Smooth muscle cell of the brain vasculature (primary cell): ENCODE results near the gene FGF1.

ENCODE experiments used
- DNase-seq: peaks from one replicate; pipeline ENCODE4 v3.0.0-alpha.2; 2012; ENCODE audit warnings: low read depth, low spot score

Gene FGF1

GRCh38 chr5:142697356-142698255 is 11.7 kb upstream of the FGF1 start:
- DNase-seq = no peak

- no peak for DNase-seq
These were observed 10.5 kb upstream of the FGF1 start for GRCh38 chr5:142696379-142696778.

GRCh38 chr5:142694092-142694856 is 8.4 kb upstream of the FGF1 start:
- DNase-seq = no peak

- no peak for DNase-seq
These were observed 6.5 kb upstream of the FGF1 start for GRCh38 chr5:142692321-142692894.

GRCh38 chr5:142690667-142691066 is 4.8 kb upstream of the FGF1 start:
- no peak for DNase-seq

GRCh38 chr5:142689081-142689480 is 3.2 kb upstream of the FGF1 start:
- DNase-seq = no peak

GRCh38 chr5:142688281-142688989 is 2.5 kb upstream of the FGF1 start:
- DNase-seq = no peak

- no peak for DNase-seq
These were observed 1.1 kb upstream of the FGF1 start for GRCh38 chr5:142686968-142687367.

GRCh38 chr5:142686210-142686734 is 382 bp upstream of the FGF1 start:
- DNase-seq = no peak

GRCh38 chr5:142684508-142685041 is 1.3 kb downstream of the FGF1 start:
- DNase-seq = no peak

- DNase-seq = no peak
These were observed 1.9 kb downstream of the FGF1 start for GRCh38 chr5:142683881-142684505.

- no peak for DNase-seq
These were observed 2.8 kb downstream of the FGF1 start for GRCh38 chr5:142683116-142683515.

- DNase-seq = no peak
These were observed 5.2 kb downstream of the FGF1 start for GRCh38 chr5:142680605-142681259.

- DNase-seq = no peak
These were observed 6.1 kb downstream of the FGF1 start for GRCh38 chr5:142679744-142680143.

- DNase-seq = no peak
These were observed 7.4 kb downstream of the FGF1 start for GRCh38 chr5:142678529-142678928.

- DNase-seq = no peak
These were observed 8.7 kb downstream of the FGF1 start for GRCh38 chr5:142677198-142677597.

- no peak for DNase-seq
These were observed 9.6 kb downstream of the FGF1 start for GRCh38 chr5:142676318-142676717.

- DNase-seq = no peak
These were observed 11.1 kb downstream of the FGF1 start for GRCh38 chr5:142674531-142675469.

GRCh38 chr5:142671801-142672200 is 14.1 kb downstream of the FGF1 start:
- DNase-seq = no peak
